Neural progenitor cell (in vitro differentiated cells): Measurements from ENCODE around the gene GNL3.

Experiments
- EZH2phosphoT487 ChIP-seq: fragments of 200-600 bp; sonication (generic); IDR thresholded peaks from 2 replicates; pipeline ENCODE4 v1.6.1; 2017; ENCODE audit warnings: antibody characterized with exemption
- TF ChIP-seq, protein P1 (sequence below): fragments of 200-600 bp; sonication (generic); IDR thresholded peaks from 2 replicates; pipeline ENCODE4 v1.5.1; 2017; ENCODE audit warnings: antibody characterized with exemption, mild to moderate bottlenecking

DNA sequence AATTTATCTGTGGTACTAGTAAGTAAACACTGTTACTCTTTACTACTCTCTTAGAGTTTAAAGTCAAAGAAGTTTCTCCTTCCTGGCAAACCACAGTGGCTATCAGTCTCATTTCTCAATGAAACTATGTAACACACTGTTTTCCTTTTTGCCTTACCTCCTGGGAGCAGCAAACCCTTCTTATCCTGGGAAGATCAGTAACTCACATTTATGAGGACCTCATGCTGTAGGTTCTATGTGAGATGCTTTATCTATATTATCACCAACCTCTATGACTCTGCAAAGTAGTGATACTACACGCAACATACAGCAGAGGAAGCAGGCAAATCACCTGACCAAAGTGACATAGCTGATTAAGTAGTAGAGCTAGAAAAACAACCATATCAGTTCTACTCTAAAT, 35.4 kb upstream of the GNL3 start:
- TF ChIP-seq, protein P1, sequence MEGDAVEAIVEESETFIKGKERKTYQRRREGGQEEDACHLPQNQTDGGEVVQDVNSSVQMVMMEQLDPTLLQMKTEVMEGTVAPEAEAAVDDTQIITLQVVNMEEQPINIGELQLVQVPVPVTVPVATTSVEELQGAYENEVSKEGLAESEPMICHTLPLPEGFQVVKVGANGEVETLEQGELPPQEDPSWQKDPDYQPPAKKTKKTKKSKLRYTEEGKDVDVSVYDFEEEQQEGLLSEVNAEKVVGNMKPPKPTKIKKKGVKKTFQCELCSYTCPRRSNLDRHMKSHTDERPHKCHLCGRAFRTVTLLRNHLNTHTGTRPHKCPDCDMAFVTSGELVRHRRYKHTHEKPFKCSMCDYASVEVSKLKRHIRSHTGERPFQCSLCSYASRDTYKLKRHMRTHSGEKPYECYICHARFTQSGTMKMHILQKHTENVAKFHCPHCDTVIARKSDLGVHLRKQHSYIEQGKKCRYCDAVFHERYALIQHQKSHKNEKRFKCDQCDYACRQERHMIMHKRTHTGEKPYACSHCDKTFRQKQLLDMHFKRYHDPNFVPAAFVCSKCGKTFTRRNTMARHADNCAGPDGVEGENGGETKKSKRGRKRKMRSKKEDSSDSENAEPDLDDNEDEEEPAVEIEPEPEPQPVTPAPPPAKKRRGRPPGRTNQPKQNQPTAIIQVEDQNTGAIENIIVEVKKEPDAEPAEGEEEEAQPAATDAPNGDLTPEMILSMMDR: no peak
- no peak for TF ChIP-seq EZH2phosphoT487
